HG03175 (cell line): ENCODE results near the gene BARX1.

Experiments
- ATAC-seq: cut with Tn5 transposase; IDR thresholded peaks from one replicate; pipeline ENCODE4 v1.9.1; 2021; ENCODE audit warnings: mild to moderate bottlenecking, moderate library complexity; ENCODE audit not compliant: unreplicated experiment

Gene BARX1

DNA sequence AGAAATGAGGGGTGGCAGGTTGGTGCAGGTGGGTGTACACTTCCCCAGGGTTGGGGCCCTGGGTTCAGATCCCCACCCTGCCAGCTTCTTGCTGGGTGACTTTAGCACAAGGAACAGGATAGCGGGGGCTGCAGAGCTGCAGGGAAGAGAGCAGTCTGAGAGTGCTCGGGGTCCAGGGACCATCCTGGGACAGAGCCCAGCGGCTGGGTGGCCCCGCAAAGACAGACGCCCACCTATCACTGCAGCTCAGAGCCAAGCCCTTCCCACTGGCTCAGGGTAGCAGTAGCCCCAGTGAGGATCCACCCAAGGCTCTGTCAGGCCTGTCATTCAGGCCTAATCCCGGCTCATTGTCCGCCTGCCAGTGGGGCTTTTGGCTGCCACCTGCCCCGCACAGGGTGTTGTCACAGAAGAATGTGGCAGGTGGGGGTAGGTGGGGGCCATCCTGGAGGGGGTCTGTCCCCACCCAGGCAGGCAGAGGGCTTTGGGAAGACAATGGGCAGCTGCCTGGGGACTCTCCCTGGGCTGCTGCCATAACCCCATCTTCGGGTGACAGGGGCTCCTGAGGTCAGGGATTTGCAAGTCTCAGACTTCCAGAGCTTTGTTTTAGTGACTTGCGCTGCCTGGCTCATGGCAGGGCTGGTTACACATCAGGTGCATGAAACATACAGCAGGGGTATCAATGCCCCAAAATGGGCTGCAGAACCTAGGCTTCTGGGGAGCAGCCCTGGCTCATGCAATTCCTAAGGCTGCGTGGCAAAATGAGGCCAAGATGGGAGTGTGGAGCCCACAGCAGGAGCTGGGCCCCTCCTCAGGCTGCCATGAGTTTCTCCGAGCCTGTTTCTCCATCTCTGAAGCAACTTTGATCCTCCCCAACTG lies 52.1 kb downstream of the BARX1 start:
- no peak for ATAC-seq

GRCh38 chr9:93902051-93902779 lies 52.9 kb downstream of the BARX1 start:
- no peak for ATAC-seq
